Spleen (tissue), 11 donors: ENCODE measurements around the gene CHST12. TPM values are rescaled to one million over a fixed set of nuclear protein-coding genes. Genes with fewer than 3 reads are reported as not detected.
A peak's percentile ranks its signal among the peaks of the same experiment; 100 is the strongest.

Experiments used
- DNase-seq: peaks from one replicate; pipeline ENCODE4 v3.0.0-alpha.2; 2020
- H3K27ac ChIP-seq, 8 donors: fragments of 200-600 bp; sonication (generic) in 7 of 8; 1 replicate in 4 of 8; 2 replicates in 4 of 8; pipeline versions ENCODE4 v1.5.0 to v1.8.0; 2016 to 2021; ENCODE audit warnings: inconsistent platforms in 4 of 8, mild to moderate bottlenecking in 4 of 8, moderate library complexity in 1 of 8
- H3K27me3 ChIP-seq, 7 donors: fragments of 200-600 bp; sonication (generic) in 6 of 7; replicated peaks in 1 of 7; 1 replicate in 4 of 7; 2 replicates in 3 of 7; pipeline versions ENCODE4 v1.5.0 to v1.8.0; 2016 to 2021; ENCODE audit warnings: inconsistent platforms in 3 of 7, mild to moderate bottlenecking in 1 of 7
- H3K36me3 ChIP-seq, 6 donors: fragments of 200-600 bp; sonication (generic) in 5 of 6; 1 replicate in 4 of 6; 2 replicates in 2 of 6; pipeline versions ENCODE4 v1.5.0 to v1.8.0; 2016 to 2021; ENCODE audit warnings: inconsistent platforms in 2 of 6
- H3K4me1 ChIP-seq, 6 donors: fragments of 200-600 bp; sonication (generic) in 5 of 6; 1 replicate in 3 of 6; 2 replicates in 3 of 6; pipeline versions ENCODE4 v1.5.0 to v1.8.0; 2016 to 2021; ENCODE audit warnings: inconsistent platforms in 3 of 6
- H3K4me3 ChIP-seq, 8 donors: fragments of 200-600 bp; sonication (generic) in 7 of 8; 1 replicate in 4 of 8; 2 replicates in 4 of 8; pipeline versions ENCODE4 v1.5.0 to v1.8.0; 2016 to 2021; ENCODE audit warnings: inconsistent platforms in 4 of 8, mild to moderate bottlenecking in 4 of 8, moderate library complexity in 2 of 8
- H3K9me3 ChIP-seq, 8 donors: fragments of 200-600 bp; sonication (generic) in 7 of 8; 1 replicate in 4 of 8; 2 replicates in 4 of 8; pipeline versions ENCODE4 v1.5.0 to v1.8.0; 2016 to 2021; ENCODE audit warnings: inconsistent platforms in 4 of 8
- POLR2A ChIP-seq, 3 donors: fragments of 450-650 bp; IDR thresholded peaks; one replicate each; pipeline ENCODE4 v1.5.1; 2017; ENCODE audit warnings: antibody characterized with exemption in 3 of 3, mild to moderate bottlenecking in 1 of 3
- POLR2AphosphoS5 ChIP-seq, 3 donors: sonication (generic); formaldehyde crosslinking; IDR thresholded peaks; one replicate each; pipeline ENCODE4 v1.5.1; 2017; ENCODE audit warnings: antibody characterized with exemption in 3 of 3
- WGBS, 5 donors: extraction: QIAGEN DNeasy Blood & Tissue Kit in 3 of 5; methylation state at CpG; one replicate each; pipeline versions ENCODE4 v1.1.5 to v1.1.7; 2013 to 2018; 5-methylcytosine and 5-hydroxymethylcytosine counted together
- intact Hi-C: fragments of 100-400 bp; cut with DNase I; formaldehyde crosslinking; loops from one replicate; pipeline ENCODE4 v1.15.0; 2023; ENCODE audit warnings: low total_unique reads
- polyA plus RNA-seq, 3 donors: library from polyadenylated mRNA; stranded (reverse); fragments of 200-250 nt; gene quantifications; one replicate each; pipeline ENCODE4 v1.2.1, GENCODE V29; 2013
- total RNA-seq, 7 donors: library from RNA; depleted of rRNA in 3 of 7; stranded (reverse); fragments of >200 nt in 3 of 7; fragmentation: NEBNext Ultra II Directional in 4 of 7; extraction: Animal tissue kit (Norgen Biotek cat#: 25700) in 4 of 7; gene quantifications; one replicate each; pipeline versions ENCODE4 v1.1.0 to v1.2.1, GENCODE V29; 2016 to 2021
- TF ChIP-seq, protein P1 (sequence below), 11 experiments: fragments of 200-600 bp in 7 of 11; fragments of 450-650 bp in 4 of 11; sonication (generic) in 4 of 11; IDR thresholded peaks in 8 of 11; conservative IDR thresholded peaks in 3 of 11; 1 replicate in 7 of 11; 2 replicates in 4 of 11; pipeline versions ENCODE4 v1.4.0 to v1.8.0; 2016 to 2021; ENCODE audit warnings: antibody characterized with exemption in 11 of 11, inconsistent platforms in 4 of 11, mild to moderate bottlenecking in 1 of 11
- donor health status: healthy with polysubstance abuse.
- donor health status: DM: no; HTN: no; CAD: no; lungs with moderate emphysema.
- donor health status: DM: no; HTN: no; CAD: no.
- donor health status: Bipolar disorder and iron deficiency.
- donor health status: healthy.
- donor health status: DM: no; HTN: no; CAD: no.
- donor health status: DM: yes; HTN: yes; CAD: no.

CHST12 gene
- total and polyA plus RNA-seq, 10 donors = 7.7 to 51.4 (median 31.6) TPM

DNA sequence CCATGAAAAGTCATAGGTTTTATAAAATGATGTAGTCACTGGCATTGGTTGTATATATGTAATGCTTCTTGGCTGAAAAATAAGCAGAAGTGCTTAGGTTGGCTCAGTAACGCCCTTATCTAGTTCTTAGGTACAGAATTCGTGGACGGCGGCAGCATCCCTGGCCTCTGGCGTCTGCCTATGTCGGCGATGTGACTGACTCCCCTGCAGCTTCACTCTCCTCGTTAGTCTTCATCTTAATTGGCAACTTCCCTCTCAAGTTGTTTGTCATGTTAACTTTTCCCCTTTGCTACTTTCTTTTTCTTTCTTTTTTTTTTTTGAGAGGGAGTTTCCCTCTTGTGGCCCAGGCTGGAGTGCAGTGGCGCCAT, 18.5 kb downstream of the CHST12 start:
- TF ChIP-seq POLR2A (IDR thresholded peaks at IDR 0.05) (no peak), POLR2AphosphoS5 (IDR thresholded peaks at IDR 0.05) (no peak)
- TF ChIP-seq, protein P1, sequence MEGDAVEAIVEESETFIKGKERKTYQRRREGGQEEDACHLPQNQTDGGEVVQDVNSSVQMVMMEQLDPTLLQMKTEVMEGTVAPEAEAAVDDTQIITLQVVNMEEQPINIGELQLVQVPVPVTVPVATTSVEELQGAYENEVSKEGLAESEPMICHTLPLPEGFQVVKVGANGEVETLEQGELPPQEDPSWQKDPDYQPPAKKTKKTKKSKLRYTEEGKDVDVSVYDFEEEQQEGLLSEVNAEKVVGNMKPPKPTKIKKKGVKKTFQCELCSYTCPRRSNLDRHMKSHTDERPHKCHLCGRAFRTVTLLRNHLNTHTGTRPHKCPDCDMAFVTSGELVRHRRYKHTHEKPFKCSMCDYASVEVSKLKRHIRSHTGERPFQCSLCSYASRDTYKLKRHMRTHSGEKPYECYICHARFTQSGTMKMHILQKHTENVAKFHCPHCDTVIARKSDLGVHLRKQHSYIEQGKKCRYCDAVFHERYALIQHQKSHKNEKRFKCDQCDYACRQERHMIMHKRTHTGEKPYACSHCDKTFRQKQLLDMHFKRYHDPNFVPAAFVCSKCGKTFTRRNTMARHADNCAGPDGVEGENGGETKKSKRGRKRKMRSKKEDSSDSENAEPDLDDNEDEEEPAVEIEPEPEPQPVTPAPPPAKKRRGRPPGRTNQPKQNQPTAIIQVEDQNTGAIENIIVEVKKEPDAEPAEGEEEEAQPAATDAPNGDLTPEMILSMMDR (IDR thresholded peaks at IDR 0.05 in 8 of 11, conservative IDR thresholded peaks at IDR 0.05 in 3 of 11) = no peak
- Histone ChIP-seq H3K36me3 (peaks cover 0 to 39% (median 0%) of the 10 kb centered on the region in 6 donors), H3K4me3 (no peak overlapping the region), H3K27me3 (no peaks in the 10 kb centered on the region), H3K4me1 (peaks cover 9 to 61% (median 24%) of the 10 kb centered on the region in 6 donors), H3K9me3 (no peaks in the 10 kb centered on the region), H3K27ac (peak overlapping the region in 1 of 8 donors; percentile 2)
- 63 to 81% (median 71%) methylated on average over 9 of the region's 9 CpGs for WGBS, 5 donors
- no peak for DNase-seq
- intact Hi-C loops = no loop called here

DNA sequence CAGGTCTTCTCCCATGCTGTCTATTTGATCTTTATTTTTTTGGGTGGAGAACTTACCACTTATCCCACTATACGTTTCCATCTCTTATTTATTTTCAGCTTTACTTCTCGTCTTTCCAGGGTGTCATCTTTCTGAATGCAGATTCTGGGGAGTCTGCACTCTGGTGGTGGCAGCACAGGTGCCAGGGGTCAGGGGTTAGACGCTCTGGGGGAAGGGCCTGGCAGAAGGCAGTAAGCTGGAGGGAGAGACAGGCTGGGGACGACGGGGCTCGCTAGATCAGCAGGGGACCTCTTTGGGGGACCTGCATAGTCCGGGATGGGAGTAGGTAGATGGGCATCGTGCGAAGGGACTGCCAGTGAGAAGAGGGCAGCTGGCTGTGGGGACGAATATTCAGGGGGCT, 22.3 kb downstream of the CHST12 start:
- DNase-seq = no peak
- 91 to 95% (median 93%) methylated on average over 10 of the region's 10 CpGs for WGBS, 5 donors
- H3K4me3 ChIP-seq = no peak overlapping the region
- TF ChIP-seq, protein P1 (IDR thresholded peaks at IDR 0.05 in 8 of 11, conservative IDR thresholded peaks at IDR 0.05 in 3 of 11) = no peak
- no peak for TF ChIP-seq POLR2A (IDR thresholded peaks at IDR 0.05)
- no peak for TF ChIP-seq POLR2AphosphoS5 (IDR thresholded peaks at IDR 0.05)
- peaks cover 0 to 11% (median 5%) of the 10 kb centered on the region in 8 donors for H3K9me3 ChIP-seq
- H3K27ac ChIP-seq = no peak overlapping the region
- H3K36me3 ChIP-seq = peaks cover 0 to 29% (median 0%) of the 10 kb centered on the region in 6 donors
- H3K4me1 ChIP-seq = peaks cover 0 to 30% (median 16%) of the 10 kb centered on the region in 6 donors
- no peaks in the 10 kb centered on the region for H3K27me3 ChIP-seq
- intact Hi-C loops = no loop called here

DNA sequence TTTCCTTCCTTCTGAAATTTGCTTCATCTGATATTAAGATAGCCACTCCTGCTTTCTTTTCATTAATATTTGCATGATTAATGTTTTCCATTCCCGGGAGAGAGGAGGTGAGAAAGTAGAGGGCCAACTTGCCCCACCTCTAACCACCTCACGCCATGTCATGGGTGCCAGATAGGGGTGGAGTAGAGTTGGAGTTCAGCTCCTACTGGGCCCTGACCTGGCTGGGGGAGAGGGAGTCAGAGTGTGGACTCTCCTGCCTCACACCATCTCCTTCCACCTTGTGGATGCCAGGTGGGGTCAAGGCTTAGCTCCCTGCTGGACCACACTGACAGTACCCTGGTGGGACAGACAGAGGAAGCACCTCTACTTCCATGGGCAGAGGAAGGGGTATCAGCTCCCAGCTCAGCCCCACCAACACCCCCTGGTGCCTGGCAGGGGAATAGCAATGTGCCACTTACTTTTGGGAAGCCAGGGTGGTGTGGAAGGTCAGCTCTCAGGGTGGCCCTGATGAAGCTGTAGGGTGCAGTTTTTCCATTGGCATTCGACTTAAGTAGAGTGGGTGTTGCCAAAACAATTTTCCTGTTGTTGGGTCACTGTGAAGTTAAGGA, 28.0 kb downstream of the CHST12 start:
- TF ChIP-seq POLR2AphosphoS5 (IDR thresholded peaks at IDR 0.05) (peak in 1 of 3 donors; percentile 14), POLR2A (IDR thresholded peaks at IDR 0.05) (no peak)
- TF ChIP-seq, protein P1 (IDR thresholded peaks at IDR 0.05 in 8 of 11, conservative IDR thresholded peaks at IDR 0.05 in 3 of 11) = peak; percentile 7 to 65 (median 50)
- Histone ChIP-seq H3K27me3 (no peaks in the 10 kb centered on the region), H3K4me3 (no peak overlapping the region), H3K27ac (peak overlapping the region in 6 of 8 donors; percentile 26 to 70 (median 58)), H3K36me3 (peaks cover 0 to 55% (median 34%) of the 10 kb centered on the region in 6 donors), H3K9me3 (peaks cover 0 to 20% (median 12%) of the 10 kb centered on the region in 8 donors), H3K4me1 (peaks cover 0 to 34% (median 11%) of the 10 kb centered on the region in 6 donors)
- intact Hi-C loops = no loop called here
- no peak for DNase-seq
- 67 to 89% (median 78%) methylated on average over 3 of the region's 3 CpGs for WGBS, 5 donors

DNA sequence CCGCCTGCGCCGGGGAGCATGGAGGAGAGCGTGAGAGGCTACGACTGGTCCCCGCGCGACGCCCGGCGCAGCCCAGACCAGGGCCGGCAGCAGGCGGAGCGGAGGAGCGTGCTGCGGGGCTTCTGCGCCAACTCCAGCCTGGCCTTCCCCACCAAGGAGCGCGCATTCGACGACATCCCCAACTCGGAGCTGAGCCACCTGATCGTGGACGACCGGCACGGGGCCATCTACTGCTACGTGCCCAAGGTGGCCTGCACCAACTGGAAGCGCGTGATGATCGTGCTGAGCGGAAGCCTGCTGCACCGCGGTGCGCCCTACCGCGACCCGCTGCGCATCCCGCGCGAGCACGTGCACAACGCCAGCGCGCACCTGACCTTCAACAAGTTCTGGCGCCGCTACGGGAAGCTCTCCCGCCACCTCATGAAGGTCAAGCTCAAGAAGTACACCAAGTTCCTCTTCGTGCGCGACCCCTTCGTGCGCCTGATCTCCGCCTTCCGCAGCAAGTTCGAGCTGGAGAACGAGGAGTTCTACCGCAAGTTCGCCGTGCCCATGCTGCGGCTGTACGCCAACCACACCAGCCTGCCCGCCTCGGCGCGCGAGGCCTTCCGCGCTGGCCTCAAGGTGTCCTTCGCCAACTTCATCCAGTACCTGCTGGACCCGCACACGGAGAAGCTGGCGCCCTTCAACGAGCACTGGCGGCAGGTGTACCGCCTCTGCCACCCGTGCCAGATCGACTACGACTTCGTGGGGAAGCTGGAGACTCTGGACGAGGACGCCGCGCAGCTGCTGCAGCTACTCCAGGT, 29.7 kb downstream of the CHST12 start:
- H3K4me1 ChIP-seq = peaks cover 0 to 27% (median 9%) of the 10 kb centered on the region in 6 donors
- WGBS, 5 donors = 96 to 98% (median 97%) methylated on average over 66 to 85 of the region's 85 CpGs
- H3K27ac ChIP-seq = peak overlapping the region in 5 of 8 donors; percentile 53 to 70 (median 58)
- TF ChIP-seq POLR2AphosphoS5 (IDR thresholded peaks at IDR 0.05) (no peak), POLR2A (IDR thresholded peaks at IDR 0.05) (no peak)
- TF ChIP-seq, protein P1 (IDR thresholded peaks at IDR 0.05 in 8 of 11, conservative IDR thresholded peaks at IDR 0.05 in 3 of 11) = no peak
- H3K9me3 ChIP-seq = peaks cover 0 to 20% (median 12%) of the 10 kb centered on the region in 8 donors
- no peaks in the 10 kb centered on the region for H3K27me3 ChIP-seq
- peaks cover 0 to 72% (median 39%) of the 10 kb centered on the region in 6 donors for H3K36me3 ChIP-seq
- intact Hi-C loops = no loop called here
- no peak for DNase-seq
- H3K4me3 ChIP-seq = no peak overlapping the region
